K562 (cell line): Measurements from ENCODE around the gene ABR. TPM values are rescaled to one million over a fixed set of nuclear protein-coding genes. Genes with fewer than 3 reads are reported as not detected.

Experiments used
- ATAC-seq: fragments of 200-7000 bp; cut with Tn5 transposase; 3 replicates; pipeline ENCODE4 v1.9.1; 2020; ENCODE audit warnings: moderate library complexity
- BruUV-seq: library from RNA; stranded (reverse); fragments of 400-500 nt; replicated peaks from 2 replicates; lab custom pipeline; 2021; lab: Mats Ljungman, UMichigan
- CTCF ChIA-PET: fragments of 300-600 bp; formaldehyde crosslinking; extraction: SDS; loops from one replicate; lab custom pipeline; 2021; ENCODE audit warnings: low intra/inter-chr PET ratio; lab: Yijun Ruan, JAX
- POLR2A ChIA-PET: fragments of 300-600, 350-650 bp; sonication (Branson Sonifier 250); formaldehyde crosslinking; extraction: SDS; loops from one replicate; lab custom pipeline; 2021; ENCODE audit warnings: antibody characterized with exemption, inconsistent platforms; lab: Yijun Ruan, JAX
- DNase-seq, 4 experiments: peaks; one replicate each; pipeline versions ENCODE4 v3.0.0 to v3.0.0-alpha.2; 2011 to 2018; ENCODE audit warnings: low spot score in 3 of 4, mixed read lengths in 3 of 4; ENCODE audit errors: extremely low read depth in 1 of 4
- FAIRE-seq: peaks from 2 replicates; lab custom pipeline; 2011; peaks lifted over from hg19 to GRCh38; lab: Jason Lieb, UNC
- H2AFZ ChIP-seq: 2 replicates; pipeline ENCODE4 v1.6.0; 2011; ENCODE audit warnings: low read depth, low read length, control low read depth, inconsistent platforms
- H3K27ac ChIP-seq: fragments of 200-600 bp; 3 replicates; pipeline ENCODE4 v1.8.0; 2011; ENCODE audit warnings: low read depth, mild to moderate bottlenecking, control low read depth, inconsistent platforms, low read length, moderate library complexity, mixed read lengths; ENCODE audit errors: extremely low read depth
- H3K27me3 ChIP-seq, 2 experiments: fragments of 300-600 bp in 1 of 2; 2 replicates in 1 of 2; 3 replicates in 1 of 2; pipeline versions ENCODE4 v1.6.0 to v1.8.0; 2011; ENCODE audit warnings: inconsistent platforms in 2 of 2, low read length in 2 of 2, mild to moderate bottlenecking in 1 of 2, mixed read lengths in 1 of 2, moderate library complexity in 1 of 2; ENCODE audit not compliant: control insufficient read depth in 2 of 2, insufficient read depth in 2 of 2
- H3K36me3 ChIP-seq: fragments of 300-600 bp; 3 replicates; pipeline ENCODE4 v1.8.0; 2011; ENCODE audit warnings: mild to moderate bottlenecking, low read length, inconsistent platforms; ENCODE audit not compliant: control insufficient read depth, insufficient read depth
- H3K4me1 ChIP-seq, 2 experiments: fragments of 200-600 bp in 1 of 2; replicated peaks in 1 of 2; 2 replicates in 1 of 2; 3 replicates in 1 of 2; pipeline versions ENCODE4 v1.5.1 to v1.8.0; 2011; ENCODE audit warnings: inconsistent platforms in 2 of 2, low read length in 2 of 2, mild to moderate bottlenecking in 1 of 2, mixed read lengths in 1 of 2, moderate library complexity in 1 of 2; ENCODE audit not compliant: control insufficient read depth in 2 of 2, insufficient read depth in 2 of 2
- H3K4me2 ChIP-seq: 2 replicates; pipeline ENCODE4 v1.6.1; 2011; ENCODE audit warnings: low read length, control low read depth, inconsistent platforms, mixed read lengths; ENCODE audit not compliant: insufficient read depth
- H3K4me3 ChIP-seq: fragments of 200-600 bp; sonication (generic), shearing (Covaris generic); 2 replicates; pipeline ENCODE4 v1.5.1; 2016; ENCODE audit warnings: control low read depth, inconsistent platforms
- H3K79me2 ChIP-seq: fragments of 200-600 bp; 3 replicates; pipeline ENCODE4 v1.8.0; 2011; ENCODE audit warnings: low read length, inconsistent platforms; ENCODE audit not compliant: control insufficient read depth, insufficient read depth
- H3K9ac ChIP-seq, 2 experiments: 2 replicates each; pipeline versions ENCODE4 v1.6.0 to v1.6.1; 2011; ENCODE audit warnings: low read depth in 2 of 2, low read length in 2 of 2, control low read depth in 1 of 2, inconsistent platforms in 1 of 2, mild to moderate bottlenecking in 1 of 2, mixed read lengths in 1 of 2; ENCODE audit not compliant: insufficient read depth in 1 of 2
- H3K9me1 ChIP-seq: one replicate; pipeline ENCODE4 v1.6.0; 2011; ENCODE audit warnings: inconsistent platforms, mild to moderate bottlenecking, low read length, moderate library complexity; ENCODE audit not compliant: control insufficient read depth, insufficient read depth
- H3K9me3 ChIP-seq: replicated peaks from 2 replicates; pipeline ENCODE4 v1.5.1; 2011; ENCODE audit warnings: low read depth, low read length, inconsistent platforms; ENCODE audit not compliant: control insufficient read depth, insufficient read depth
- H4K20me1 ChIP-seq: replicated peaks from 2 replicates; pipeline ENCODE4 v1.6.1; 2011; ENCODE audit warnings: low read length, inconsistent platforms, mixed read lengths; ENCODE audit not compliant: control insufficient read depth, insufficient read depth
- EGR1 ChIP-seq: fragments of 450-650 bp; conservative IDR thresholded peaks from 2 replicates; pipeline ENCODE4 v1.6.1; 2017; ENCODE audit warnings: mild to moderate bottlenecking
- WGBS: fragments of 100-300 bp; shearing (Covaris generic); methylation state at CpG from one replicate; pipeline ENCODE4 v1.1.6; 2016; ENCODE audit warnings: low coverage, mixed read lengths; ENCODE audit not compliant: insufficient coverage; ENCODE audit errors: missing lambda C conversion rate; 5-methylcytosine and 5-hydroxymethylcytosine counted together
- in situ Hi-C: fragments of 300-500 bp; cut with MboI; formaldehyde crosslinking; loops from 4 replicates; pipeline ENCODE4 v1.15.0; 2018; ENCODE audit warnings: inconsistent platforms, mixed read lengths
- intact Hi-C: fragments of 100-400 bp; cut with micrococcal nuclease; formaldehyde crosslinking; loops from 2 replicates; pipeline ENCODE4 v1.14.2; 2022
- polyA plus RNA-seq, 8 experiments: library from polyadenylated mRNA; depleted of rRNA in 4 of 8; stranded (reverse) in 5 of 8; unstranded in 3 of 8; fragments of >200 nt; fragmentation: Nextera tagmentation in 2 of 8; fragmentation: Illumina TruSeq in 1 of 8; extraction: Ambion mirVana in 2 of 8; extraction: Trizol in 1 of 8; gene quantifications; 2 replicates each; pipeline versions ENCODE4 v1.2.1 to v1.2.3, GENCODE V29; 2011 to 2014; ENCODE audit warnings: inconsistent platforms in 1 of 8, missing spikeins in 1 of 8
- total RNA-seq, 7 experiments: library from RNA; depleted of rRNA in 6 of 7; stranded (reverse); fragments of >200 nt in 6 of 7; fragmentation: Illumina TruSeq in 2 of 7; extraction: Trizol in 2 of 7; gene quantifications; 2 replicates each; pipeline versions ENCODE4 v1.2.1 to v1.2.3, GENCODE V29; 2011 to 2021; ENCODE audit warnings: low replicate concordance in 1 of 7
- TF ChIP-seq, protein P1 (sequence below): fragments of 250-450 bp; sonication (Bioruptor Pico); IDR thresholded peaks from 2 replicates; pipeline ENCODE4 v1.8.0; 2021; ENCODE audit warnings: mild to moderate bottlenecking, moderate library complexity

The ABR gene
- total and polyA plus RNA-seq, 9 of the 15 experiments (the other 6 are each of a cell fraction or from before 2014, with no cell fraction given): 0.07 to 1.6 (median 0.37) TPM; not detected in 1

DNA sequence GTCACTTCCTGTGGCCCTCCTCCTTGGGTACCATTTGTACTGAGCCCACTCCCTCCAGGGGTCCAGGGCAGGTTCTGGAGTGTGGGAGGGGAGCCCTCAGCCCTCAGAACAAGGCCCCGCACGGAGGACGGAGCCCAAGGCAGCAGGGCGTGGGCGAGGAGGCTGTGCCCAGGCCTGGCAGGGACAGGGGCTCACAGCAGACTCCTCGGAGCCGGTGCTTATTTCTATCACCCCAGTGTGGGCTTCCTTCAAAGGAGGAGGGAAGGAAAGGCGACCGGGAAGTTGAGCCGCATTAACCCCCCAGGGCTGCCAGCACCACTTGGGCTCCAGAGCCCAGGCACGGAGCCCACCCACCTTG lies 54.0 kb downstream of the ABR start:
- Histone ChIP-seq H3K27ac (no peak overlapping the region), H3K79me2 (no peaks in the 10 kb centered on the region), H4K20me1 (peaks cover 13% of the 10 kb centered on the region), H3K9me3 (no peaks in the 10 kb centered on the region), H3K9ac (no peak overlapping the region), H2AFZ (no peak overlapping the region), H3K9me1 (no peaks in the 10 kb centered on the region), H3K4me1 (peaks cover 0 to 14% of the 10 kb centered on the region in 2 experiments; a peak in 2 of 5 replicates), H3K4me3 (no peak overlapping the region), H3K27me3 (peaks cover 15 to 64% of the 10 kb centered on the region in 2 experiments; a peak in 4 of 5 replicates), H3K4me2 (no peak overlapping the region), H3K36me3 (no peaks in the 10 kb centered on the region)
- in situ Hi-C loops (no loop called here), intact Hi-C loops (no loop called here)
- TF ChIP-seq EGR1: 0 out of 2 replicates have a peak, but pooled peaks have one; percentile 10
- TF ChIP-seq, protein P1, sequence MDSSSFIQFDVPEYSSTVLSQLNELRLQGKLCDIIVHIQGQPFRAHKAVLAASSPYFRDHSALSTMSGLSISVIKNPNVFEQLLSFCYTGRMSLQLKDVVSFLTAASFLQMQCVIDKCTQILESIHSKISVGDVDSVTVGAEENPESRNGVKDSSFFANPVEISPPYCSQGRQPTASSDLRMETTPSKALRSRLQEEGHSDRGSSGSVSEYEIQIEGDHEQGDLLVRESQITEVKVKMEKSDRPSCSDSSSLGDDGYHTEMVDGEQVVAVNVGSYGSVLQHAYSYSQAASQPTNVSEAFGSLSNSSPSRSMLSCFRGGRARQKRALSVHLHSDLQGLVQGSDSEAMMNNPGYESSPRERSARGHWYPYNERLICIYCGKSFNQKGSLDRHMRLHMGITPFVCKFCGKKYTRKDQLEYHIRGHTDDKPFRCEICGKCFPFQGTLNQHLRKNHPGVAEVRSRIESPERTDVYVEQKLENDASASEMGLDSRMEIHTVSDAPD: no peak
- 0% methylated on average over 3 of the region's 11 CpGs for WGBS
- ATAC-seq (no peak), FAIRE-seq (no peak), DNase-seq (no peak)
- no TSS peak for BruUV-seq
- POLR2A ChIA-PET: interaction anchor here (1.0 to 1.7 kb wide), 2 partner anchors 12 to 30 kb away, joined by 4 to 5 read pairs; no protein-coding TSS in a partner anchor
- CTCF ChIA-PET: no interaction called here
